Rectal smooth muscle tissue (tissue), 1 donor: ENCODE measurements around the gene ZBTB7C.

Experiments
- H3K27ac ChIP-seq: one replicate; pipeline ENCODE4 v1.7.0; 2013; ENCODE audit warnings: low read depth, low read length, inconsistent platforms
- H3K27me3 ChIP-seq: one replicate; pipeline ENCODE4 v1.7.0; 2013; ENCODE audit warnings: low read length; ENCODE audit not compliant: control insufficient read depth, insufficient read depth
- H3K36me3 ChIP-seq: one replicate; pipeline ENCODE4 v1.7.0; 2013; ENCODE audit warnings: low read length; ENCODE audit not compliant: control insufficient read depth, insufficient read depth
- H3K4me1 ChIP-seq: one replicate; pipeline ENCODE4 v1.7.0; 2013; ENCODE audit warnings: low read length; ENCODE audit not compliant: control insufficient read depth, insufficient read depth
- H3K4me3 ChIP-seq: one replicate; pipeline ENCODE4 v1.7.0; 2013; ENCODE audit warnings: low read length
- H3K9ac ChIP-seq: one replicate; pipeline ENCODE4 v1.7.0; 2013; ENCODE audit warnings: low read length

Gene ZBTB7C

GRCh38 chr18:48077291-48077690 lies 331.9 kb downstream of the ZBTB7C start:
- Histone ChIP-seq H3K27me3 (no peaks in the 10 kb centered on the region), H3K27ac (no peak overlapping the region), H3K4me1 (no peaks in the 10 kb centered on the region), H3K4me3 (no peak overlapping the region), H3K9ac (no peak overlapping the region), H3K36me3 (no peaks in the 10 kb centered on the region)

GRCh38 chr18:48076461-48076860 lies 332.7 kb downstream of the ZBTB7C start:
- Histone ChIP-seq H3K4me3 (no peak overlapping the region), H3K9ac (no peak overlapping the region), H3K27ac (no peak overlapping the region), H3K27me3 (no peaks in the 10 kb centered on the region), H3K36me3 (no peaks in the 10 kb centered on the region), H3K4me1 (no peaks in the 10 kb centered on the region)

DNA sequence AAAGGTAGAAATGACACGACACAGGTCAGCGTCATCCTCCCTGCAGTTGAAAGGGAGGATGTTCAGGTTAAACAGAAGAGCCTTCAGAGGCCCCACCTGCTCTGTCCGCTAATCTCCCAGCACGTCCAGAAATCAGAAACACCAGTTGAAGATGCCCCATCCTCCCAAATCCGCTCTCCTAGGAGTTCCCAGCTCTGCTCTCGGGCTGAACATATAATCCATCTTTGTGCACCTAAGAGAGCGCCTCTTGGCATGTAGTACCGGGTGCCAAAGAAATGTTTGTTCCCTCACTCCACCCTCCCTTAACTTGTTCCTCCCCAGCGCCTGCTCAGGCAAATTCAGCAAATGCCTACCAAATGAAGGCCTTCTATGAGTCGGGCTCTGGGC lies 333.5 kb downstream of the ZBTB7C start:
- H3K36me3 ChIP-seq = no peaks in the 10 kb centered on the region
- no peaks in the 10 kb centered on the region for H3K27me3 ChIP-seq
- no peak overlapping the region for H3K27ac ChIP-seq
- no peak overlapping the region for H3K9ac ChIP-seq
- H3K4me1 ChIP-seq = no peaks in the 10 kb centered on the region
- no peak overlapping the region for H3K4me3 ChIP-seq

DNA sequence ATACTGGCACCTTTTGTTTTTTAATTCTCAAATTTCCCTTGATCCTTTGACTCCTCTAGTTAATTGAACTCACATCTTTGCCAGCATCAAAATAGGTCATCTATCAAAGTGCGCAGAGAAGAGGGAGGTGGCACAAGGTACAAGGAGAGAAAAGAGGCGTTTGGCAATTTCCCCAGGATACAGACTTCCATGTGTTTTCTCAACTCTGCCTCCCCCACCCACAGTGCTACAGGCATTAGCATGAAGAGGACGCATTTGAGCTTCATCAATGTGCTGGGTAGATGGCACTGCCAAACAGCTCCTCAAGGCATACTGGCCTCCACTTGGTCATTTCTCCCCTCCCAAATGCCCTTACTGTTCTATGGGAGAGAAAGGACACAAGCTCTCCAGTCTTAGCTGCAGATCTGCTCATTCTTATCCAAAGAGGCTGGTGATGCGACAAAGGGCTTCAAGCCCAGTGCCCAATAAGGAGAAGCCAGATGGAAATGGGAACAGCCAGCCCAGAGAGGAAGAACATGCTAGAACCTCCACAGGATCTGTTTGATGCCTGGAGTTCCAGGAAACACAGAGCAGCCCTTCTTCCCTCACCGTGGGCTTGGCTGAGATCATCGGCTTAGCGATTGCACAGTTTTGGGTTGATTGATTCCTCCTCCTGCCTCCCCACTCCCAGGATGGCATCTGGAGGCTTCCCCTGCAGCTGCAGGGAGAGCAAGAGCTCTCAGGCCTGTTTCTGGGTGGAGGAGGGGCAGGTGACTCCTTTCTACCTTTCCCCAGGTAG lies 334.1 kb downstream of the ZBTB7C start:
- Histone ChIP-seq H3K36me3 (no peaks in the 10 kb centered on the region), H3K27me3 (no peaks in the 10 kb centered on the region), H3K27ac (no peak overlapping the region), H3K9ac (no peak overlapping the region), H3K4me1 (no peaks in the 10 kb centered on the region), H3K4me3 (no peak overlapping the region)

DNA sequence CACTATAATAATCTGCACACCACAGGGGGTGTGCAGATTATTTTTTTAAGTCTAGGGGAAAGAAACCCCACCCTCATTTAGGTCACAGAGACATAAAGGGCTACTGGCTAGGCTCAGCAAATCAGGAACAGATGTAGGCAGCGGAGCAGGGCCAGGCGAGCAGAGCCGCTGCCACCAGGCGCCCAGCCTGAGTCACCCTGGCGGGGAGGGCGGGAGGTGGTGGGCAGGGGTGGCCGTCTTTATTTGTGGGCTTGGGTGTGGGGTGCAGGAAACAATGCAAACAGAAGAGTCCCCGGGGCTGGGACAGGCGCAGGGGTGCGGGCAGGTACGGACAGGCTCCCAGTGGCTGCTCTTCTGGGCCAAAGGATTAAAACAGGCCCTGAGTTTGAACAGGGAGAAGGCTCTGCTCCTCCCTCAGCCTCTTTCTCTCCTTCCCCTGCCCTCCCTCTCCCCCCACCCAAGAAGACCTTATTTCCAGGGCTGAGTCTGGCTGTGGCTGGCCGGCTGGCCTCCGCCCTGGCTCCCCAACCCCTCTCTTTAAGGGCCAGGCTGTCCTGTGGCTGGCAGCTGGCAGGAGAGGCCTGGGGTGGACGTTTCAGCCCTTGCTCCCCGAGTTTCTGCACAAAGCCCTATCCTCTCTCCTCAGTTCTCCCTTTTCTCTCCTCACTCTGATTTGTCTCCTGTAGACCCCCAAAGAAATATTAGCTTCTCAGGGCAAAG lies 335.8 kb downstream of the ZBTB7C start:
- Histone ChIP-seq H3K27ac (no peak overlapping the region), H3K27me3 (no peaks in the 10 kb centered on the region), H3K9ac (no peak overlapping the region), H3K36me3 (no peaks in the 10 kb centered on the region), H3K4me3 (no peak overlapping the region), H3K4me1 (no peaks in the 10 kb centered on the region)

DNA sequence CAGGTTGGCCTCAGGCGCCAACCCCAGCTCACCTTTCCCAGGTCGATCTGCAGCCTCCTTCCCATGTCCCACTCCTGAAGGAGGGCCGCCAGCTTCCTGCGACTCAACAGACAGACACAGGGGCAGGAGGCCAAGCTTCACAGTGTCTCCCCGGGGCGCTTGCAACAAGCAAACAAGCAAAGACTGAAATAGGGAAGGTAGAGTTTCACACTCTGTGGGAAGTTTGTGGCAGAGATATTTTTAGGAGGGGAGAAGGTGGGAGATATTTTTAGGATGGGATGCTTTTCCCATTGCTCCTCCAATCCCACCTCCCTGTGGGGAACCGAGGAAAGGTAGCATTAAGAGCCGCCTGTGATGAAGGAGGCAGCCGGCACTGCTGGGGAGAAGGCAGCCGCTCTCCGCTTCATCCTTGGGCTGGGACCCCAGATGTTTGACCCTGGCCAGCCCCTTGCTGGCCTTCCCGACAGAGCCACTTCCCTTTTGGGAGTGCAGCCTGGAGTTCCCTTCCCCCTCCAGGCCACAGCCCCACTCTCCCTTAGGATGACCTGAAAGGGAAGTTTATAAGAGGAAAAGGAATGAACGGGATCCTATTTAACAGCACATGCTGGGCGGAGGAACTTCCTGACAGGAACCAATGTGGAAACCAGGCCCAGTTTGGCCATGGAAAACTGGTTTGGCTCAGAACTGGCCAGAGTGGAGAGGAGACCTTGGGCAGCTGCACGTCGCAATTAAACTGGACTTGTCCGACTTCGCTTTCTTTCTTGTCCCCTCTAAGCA lies 336.6 kb downstream of the ZBTB7C start:
- Histone ChIP-seq H3K9ac (no peak overlapping the region), H3K27ac (no peak overlapping the region), H3K36me3 (no peaks in the 10 kb centered on the region), H3K4me3 (no peak overlapping the region), H3K4me1 (no peaks in the 10 kb centered on the region), H3K27me3 (no peaks in the 10 kb centered on the region)

- Histone ChIP-seq H3K27me3 (no peaks in the 10 kb centered on the region), H3K9ac (no peak overlapping the region), H3K4me3 (no peak overlapping the region), H3K4me1 (no peaks in the 10 kb centered on the region), H3K27ac (no peak overlapping the region), H3K36me3 (no peaks in the 10 kb centered on the region)
Observed at GRCh38 chr18:48068916-48069445, 340.2 kb downstream of the ZBTB7C start.

DNA sequence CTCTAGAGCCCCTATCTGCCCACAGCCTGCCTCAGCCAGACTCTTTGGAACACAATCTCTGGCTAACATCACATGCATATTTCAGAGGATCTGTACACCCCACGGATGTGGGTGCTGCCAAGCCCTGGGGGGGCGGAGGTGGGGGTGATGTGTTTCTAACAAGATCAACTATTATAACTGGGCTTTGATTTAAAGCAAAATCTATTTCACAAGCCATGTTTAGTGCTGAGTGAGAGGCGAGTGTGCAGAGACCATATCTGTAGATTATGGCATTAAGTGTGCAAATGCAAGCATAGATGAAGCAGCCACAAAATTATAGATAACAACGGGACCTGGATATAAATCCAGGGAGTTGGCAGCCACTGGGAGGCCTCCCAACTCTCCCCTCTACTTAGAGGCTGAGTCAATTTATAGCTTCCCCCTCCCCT lies 342.9 kb downstream of the ZBTB7C start:
- Histone ChIP-seq H3K27ac (no peak overlapping the region), H3K9ac (no peak overlapping the region), H3K4me3 (no peak overlapping the region), H3K27me3 (no peaks in the 10 kb centered on the region), H3K36me3 (no peaks in the 10 kb centered on the region), H3K4me1 (no peaks in the 10 kb centered on the region)

- Histone ChIP-seq H3K9ac (no peak overlapping the region), H3K27ac (no peak overlapping the region), H3K4me3 (no peak overlapping the region), H3K27me3 (no peaks in the 10 kb centered on the region), H3K4me1 (no peaks in the 10 kb centered on the region), H3K36me3 (no peaks in the 10 kb centered on the region)
Observed at GRCh38 chr18:48065601-48065995, 343.6 kb downstream of the ZBTB7C start.

DNA sequence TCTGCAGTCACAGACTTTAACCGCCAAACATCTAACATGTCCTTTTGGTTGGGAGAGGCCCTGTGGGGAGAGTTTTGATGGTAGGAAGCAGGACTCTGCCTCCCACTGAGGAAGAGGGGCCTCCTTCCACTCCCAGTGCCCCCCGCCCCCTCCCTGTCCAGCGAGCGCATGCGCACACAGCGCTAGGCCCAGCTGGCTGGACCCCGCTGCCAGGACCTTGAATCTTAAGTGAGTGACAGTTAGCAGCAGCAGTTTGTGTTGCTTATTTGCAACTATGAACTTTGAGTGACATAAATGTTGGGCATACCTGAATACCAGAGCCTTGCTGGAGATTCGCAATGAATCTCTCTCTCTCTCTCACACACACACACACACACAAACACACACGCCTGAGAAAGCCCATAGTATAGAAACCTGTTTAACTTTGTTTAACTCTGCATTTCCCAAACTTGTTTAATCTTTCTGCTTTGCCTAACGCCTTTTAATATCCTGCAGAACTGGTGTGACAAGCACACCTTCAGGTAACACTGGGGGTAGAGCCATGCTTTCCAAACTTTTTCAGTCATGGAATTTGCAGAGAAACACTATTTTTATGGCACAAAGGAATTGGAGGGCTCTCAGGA lies 344.1 kb downstream of the ZBTB7C start:
- no peak overlapping the region for H3K4me3 ChIP-seq
- H3K4me1 ChIP-seq = no peaks in the 10 kb centered on the region
- H3K9ac ChIP-seq = no peak overlapping the region
- no peaks in the 10 kb centered on the region for H3K27me3 ChIP-seq
- H3K27ac ChIP-seq = no peak overlapping the region
- H3K36me3 ChIP-seq = no peaks in the 10 kb centered on the region

DNA sequence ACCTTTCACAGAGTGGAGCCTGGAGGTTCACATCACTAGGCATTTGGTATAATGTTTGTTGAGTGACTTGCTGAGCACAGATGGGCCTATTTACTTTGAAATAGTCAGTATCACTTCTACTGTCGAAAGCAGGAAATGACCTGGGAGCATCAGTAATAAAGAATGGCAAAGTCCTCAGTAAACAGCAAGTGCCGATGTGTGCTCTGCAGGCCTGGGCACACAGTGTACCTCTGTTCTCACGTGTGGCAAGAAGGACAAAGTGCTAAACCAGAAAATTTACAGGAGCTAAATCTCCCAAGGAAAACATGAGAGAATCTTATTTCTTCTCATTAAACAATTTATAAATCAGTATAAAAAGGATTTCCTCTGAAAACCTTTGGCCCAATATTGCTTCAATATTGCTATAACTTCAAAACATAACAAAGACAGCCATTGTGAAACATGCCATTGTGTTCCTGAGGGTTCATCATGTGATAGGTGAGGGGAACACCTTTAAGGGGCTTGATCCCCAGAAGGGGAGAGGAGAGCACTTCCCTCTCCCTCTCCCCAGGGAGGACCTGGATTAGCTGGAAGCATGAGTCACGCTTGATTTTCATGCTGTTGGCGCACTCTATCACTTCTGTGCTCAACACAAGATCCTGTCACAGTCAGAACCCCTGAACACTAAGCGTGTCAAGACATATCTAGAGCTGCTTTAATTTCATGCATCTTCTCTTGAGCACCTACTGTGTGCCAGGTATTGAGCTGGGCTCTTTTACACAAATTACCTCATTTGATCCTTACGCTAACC lies 347.2 kb downstream of the ZBTB7C start:
- H3K27me3 ChIP-seq = no peaks in the 10 kb centered on the region
- H3K27ac ChIP-seq = no peak overlapping the region
- H3K36me3 ChIP-seq = no peaks in the 10 kb centered on the region
- H3K4me1 ChIP-seq = no peaks in the 10 kb centered on the region
- H3K9ac ChIP-seq = no peak overlapping the region
- no peak overlapping the region for H3K4me3 ChIP-seq
